ENCODE data around the gene NTN3.

NTN3 gene

DNA sequence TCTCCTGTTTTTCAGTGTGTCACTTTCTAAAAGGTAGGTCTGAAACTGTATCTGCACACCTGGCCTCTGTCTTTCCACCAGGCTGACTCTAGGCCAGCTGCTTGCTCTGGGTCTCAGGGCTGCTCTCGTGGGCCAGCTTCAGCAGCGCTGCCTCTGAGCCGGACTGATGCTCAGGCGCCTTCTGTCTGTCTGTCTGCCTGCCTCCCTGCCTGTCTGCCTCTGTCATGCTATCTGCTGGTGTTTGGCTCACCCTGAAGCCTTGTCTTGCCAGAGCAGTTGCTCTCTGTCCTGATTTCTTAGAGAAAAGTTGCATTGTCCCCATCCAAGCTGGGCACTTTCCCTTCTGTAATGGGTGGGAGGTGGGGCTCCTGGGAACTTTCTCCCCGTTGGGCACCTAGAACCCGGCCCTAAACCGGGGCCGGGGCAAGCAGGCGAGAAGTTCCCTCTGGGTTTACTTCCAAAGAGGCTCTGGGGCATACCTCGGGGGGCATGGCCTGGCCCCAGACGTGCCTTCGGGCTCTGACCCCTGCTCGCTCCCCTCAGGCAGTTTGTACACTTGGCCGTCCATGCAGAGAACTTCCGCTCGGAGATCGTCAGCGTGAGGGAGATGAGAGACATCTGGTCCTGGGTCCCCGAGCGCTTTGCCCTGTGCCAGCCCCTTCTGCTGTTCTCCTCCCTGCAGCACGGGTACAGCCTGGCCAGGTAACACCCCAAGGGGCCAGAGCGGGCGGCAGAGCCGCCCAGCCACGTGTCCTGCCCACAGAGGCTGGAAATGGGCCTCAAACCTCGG lies 26.8 kb downstream of the NTN3 start:
- no peak for DNase-seq

DNA sequence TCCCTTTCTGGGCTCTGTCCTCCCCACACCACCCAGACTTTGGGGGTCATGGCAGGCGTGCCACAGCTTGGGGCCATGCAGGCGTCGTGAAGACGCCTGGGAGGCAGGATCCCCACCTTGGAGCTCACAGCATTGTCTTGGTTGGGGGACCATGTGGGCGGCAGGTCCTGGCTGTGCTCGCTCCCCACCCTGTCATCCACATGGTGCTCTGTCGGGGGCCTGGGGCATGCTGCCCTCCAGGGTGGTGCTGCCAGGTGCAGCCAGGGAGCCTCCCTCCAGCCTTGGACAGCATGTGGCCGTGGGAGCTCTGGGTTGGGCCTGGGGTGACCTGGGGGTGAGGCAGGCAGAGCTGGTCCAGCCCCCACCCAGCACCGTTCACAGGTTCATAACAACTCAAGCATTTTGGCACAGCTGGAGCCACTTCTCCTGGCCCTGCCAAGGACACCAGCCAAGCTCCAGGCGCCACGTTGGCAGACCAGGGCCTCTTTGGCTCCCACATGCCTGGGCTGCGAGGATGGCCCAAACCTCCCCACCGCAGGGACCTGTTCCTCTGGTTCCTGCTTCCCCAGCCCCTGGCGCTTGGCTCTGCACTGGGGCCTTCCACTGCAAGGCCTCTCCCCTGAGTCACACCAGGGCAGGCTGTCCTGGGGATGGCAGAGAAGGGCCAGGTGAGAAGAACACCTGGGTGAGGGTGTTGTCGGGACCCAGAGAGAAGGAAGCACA lies 27.6 kb downstream of the NTN3 start:
- no peak for DNase-seq

GRCh38 chr16:2499454-2499853 lies 28.4 kb downstream of the NTN3 start:
- no peak for DNase-seq

DNA sequence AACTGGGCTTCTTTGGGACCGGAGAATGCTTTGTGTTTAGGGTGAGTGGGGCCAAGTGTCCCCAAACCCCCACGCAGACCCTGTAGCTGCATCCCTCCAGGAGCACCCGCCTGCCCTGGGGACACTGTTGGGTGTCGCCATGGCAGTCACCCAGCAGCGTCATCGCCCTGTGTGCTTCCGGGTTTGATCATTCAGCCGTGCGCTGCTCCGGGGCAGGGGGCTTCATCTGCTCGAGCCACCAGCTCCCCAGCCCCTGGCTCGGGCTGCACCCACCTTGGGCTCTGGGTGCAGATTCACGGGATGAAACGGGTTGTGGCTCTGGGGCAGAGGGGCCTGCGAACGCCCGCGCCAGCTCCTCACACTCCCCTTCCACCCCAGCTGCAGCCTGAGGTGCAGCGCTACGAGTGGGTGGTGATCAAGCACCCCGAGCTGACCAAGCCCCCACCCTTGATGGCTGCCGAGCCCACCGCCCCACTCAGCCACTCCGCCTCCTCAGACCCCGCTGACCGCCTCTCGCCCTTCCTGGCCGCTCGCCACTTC lies 28.9 kb downstream of the NTN3 start:
- no peak for DNase-seq

DNA sequence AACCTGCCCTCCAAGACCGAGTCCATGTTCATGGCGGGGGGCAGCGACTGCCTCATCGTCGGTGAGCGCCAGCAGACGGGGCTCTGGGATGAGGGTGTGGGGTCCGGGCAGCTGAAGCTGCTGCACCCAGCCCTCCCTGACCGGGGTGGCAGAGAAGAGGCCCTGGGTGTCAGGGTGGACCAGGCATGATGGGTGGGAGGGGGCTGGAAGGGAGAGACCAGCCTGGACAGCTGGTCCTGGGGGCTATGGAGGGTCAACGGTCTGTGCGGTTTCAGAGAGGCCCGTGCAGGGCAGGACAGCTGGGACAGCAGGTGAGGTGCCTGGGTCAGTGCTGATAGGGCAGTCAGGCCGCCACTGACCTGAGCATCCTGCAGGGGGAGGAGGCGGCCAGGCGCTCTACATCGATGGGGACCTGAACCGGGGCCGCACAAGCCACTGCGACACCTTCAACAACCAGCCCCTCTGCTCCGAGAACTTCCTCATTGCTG lies 29.4 kb downstream of the NTN3 start:
- no peak for DNase-seq

DNA sequence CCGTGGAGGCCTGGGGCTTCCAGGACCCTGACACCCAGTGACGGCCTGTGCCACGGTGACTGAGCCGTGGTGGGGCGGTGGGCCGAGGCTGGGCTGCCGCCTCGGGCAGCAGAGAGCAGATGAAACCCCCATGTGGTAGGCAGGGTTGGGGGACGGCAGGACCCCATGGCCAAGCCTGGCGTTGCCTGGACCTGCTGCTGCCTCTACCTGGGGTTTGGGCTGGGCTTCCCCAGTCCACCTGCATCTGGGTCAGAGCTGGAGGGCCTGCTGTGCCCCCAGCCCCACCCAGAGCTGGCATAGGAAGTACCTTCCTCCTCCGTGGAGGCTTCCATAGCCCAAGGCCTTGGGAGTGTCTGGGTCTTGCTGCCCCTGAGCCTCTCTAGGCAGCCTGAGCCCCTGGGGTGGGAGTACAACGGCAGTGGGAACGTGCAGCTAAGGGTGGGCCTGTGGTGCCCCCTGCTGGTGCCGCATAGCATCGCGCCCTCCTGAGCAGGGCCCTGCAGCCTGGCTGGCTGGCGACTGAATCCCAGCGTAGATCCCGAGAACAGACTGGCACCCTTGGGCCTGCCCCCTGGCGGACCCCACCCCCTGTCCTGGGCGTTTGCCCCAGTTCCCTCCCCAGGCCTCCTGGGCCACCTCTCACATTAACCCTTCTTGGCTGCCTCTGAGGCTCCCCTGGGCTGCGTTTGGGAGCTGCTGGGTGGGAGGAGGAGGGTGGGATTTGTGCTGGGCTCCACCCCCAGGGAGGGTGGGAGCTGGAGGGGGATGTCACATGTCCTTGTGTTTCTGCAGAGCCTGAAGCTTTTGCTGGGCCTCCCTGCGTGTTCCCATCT lies 30.0 kb downstream of the NTN3 start:
- peak; percentile 91 for DNase-seq

- DNase-seq: no peak
Measured at GRCh38 chr16:2501946-2502895, 31.1 kb downstream of the NTN3 start.

DNA sequence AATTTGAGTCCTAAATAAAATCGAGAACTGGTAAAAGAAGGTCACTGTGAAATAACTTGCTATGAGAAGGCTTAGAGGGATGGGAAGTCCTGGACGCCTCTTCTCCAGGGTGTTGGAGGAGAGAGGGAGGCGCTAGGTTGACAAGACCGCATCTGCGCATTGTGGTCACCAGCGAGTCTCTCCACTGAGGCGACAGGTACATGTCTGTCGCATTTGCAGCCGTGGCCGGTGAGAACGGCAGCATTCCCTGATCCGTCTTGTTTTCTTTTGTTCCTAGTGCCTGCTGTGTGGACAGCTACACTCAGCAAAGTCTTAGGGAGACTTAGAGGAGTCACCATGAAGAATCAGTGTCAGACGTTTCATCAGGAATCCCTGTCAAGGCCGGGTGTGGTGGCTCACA lies 34.6 kb downstream of the NTN3 start:
- DNase-seq: no peak

GRCh38 chr16:2507052-2507659 lies 36.1 kb downstream of the NTN3 start:
- no peak for DNase-seq

GRCh38 chr16:2507665-2508064 lies 36.6 kb downstream of the NTN3 start:
- DNase-seq: no peak

GRCh38 chr16:2508722-2509400 lies 37.8 kb downstream of the NTN3 start:
- no peak for DNase-seq

GRCh38 chr16:2511128-2511800 lies 40.2 kb downstream of the NTN3 start:
- DNase-seq: no peak

DNA sequence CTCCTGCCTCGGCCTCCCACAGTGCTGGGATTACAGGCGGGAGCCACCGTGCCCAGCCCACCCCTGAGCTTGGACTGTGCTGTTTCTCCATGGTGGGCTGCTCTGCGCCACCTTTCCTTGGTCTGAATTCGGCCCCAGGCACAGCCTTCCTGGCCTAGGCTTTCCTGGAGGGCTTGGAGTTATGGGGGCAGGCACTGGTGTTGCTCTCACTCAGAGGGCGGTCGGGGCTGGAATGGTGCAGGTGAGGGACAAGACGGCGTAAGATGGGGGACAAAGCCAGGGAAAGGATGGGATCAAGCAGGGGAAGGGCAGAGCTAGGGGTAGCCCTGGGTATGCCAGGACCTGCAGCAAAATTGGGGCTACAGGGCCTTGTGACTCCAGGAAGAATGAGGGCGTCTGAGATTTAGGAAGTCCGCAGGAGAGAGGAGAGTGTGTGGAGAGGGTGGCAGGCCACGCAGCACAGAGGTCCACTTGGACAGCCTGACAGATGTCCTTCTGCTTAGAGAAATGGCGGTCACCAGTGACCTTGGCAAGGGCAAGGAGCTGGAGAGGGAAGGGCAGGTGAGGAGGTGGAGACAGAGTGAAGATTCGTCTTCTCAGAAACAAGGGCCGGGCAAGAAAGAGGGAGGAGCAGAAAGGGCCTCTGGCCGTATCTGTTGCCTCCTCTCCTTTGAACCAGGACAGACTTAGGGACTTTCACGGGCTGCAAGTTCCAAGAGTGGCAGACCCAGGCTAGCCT lies 41.1 kb downstream of the NTN3 start:
- no peak for DNase-seq

DNA sequence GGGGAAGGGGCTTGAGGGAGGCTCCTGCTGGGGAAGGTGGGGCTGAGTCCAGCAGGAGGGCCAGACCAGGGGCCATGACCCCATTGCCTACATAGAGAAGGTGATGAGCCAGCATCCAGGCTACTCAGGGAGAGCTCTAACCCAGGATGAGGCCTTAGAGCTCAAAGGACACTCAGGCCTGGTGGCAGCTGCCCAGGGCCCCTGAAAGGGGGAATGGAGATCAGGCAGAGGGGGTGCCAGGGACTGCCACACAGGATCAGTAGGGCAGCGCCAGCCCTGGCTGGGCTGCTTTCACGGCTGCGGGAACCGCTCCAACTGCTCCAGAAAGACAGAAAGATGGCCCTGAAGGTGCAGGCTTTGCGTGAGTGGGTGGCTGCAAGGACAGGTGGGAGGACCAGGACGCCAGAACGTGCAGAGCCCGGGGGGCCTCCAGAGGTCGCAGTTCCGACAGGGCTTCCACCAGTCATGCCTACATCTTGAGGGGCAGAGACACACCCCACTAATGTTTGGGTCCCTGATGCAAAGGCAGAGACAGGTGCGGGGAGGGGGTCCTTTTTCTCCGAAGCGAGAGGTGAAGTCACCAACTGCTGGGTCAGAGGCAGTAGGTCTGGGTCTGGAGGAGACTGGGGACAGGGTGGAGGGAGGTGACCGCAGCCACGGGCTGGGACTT lies 41.8 kb downstream of the NTN3 start:
- DNase-seq: no peak

DNA sequence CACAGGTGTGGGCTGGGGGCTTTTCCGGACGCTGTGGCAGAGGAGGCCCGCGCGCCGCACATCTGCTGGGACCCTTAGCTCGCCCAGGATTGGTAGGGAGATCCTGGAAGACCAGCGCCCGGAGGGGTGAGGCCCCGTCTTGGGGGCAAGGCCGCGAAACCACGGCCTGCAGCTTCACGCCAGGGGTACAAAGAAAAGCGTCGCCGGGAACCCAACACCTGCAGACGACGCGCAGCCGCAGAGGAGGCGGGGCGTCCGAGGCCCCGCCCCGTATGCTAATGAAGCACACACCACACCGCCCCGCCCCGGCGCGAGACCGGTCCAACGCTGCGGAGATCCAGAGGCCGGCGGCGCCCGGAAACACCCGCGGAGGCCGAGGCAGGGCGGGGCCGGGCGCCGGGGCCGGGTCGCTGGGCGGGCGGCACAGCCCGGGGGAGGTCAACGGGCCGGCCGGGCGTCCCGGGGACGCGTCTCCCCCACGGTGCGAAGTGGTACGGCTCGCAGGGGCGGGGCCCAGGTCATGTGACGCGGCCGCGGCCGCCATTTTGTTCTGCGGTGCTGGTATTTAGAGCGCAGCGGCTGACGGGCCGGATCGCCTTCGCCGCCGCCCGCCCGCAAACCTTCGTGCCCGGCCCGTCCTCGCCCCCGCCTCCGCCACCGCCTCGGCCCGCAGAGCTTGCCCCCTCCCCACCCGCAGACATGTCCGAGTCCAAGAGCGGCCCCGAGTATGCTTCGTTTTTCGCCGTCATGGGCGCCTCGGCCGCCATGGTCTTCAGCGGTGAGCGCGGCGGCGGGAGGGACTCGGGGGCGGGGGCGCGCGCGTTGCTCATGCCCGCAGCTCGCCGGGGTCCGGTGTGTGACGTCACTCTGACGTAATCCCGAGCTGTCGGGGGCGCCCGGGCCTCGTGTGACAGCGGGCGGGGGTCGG lies 42.6 kb downstream of the NTN3 start, which contains the start of gene ATP6V0C:
Gene ATP6V0C (plus strand): TSS at position 548 of the 928 bp plus-strand sequence. CDS start 152 bp downstream, at position 700.
- peak; percentile 92 for DNase-seq

GRCh38 chr16:2514333-2515179 lies 43.5 kb downstream of the NTN3 start:
- DNase-seq: peak; percentile 60
